Activated CD8-positive, alpha-beta T cell treated with anti-CD3 and anti-CD28 coated beads for 36 hours (primary cell): Measurements from ENCODE around the gene SLC8A1. TPM values are rescaled to one million over a fixed set of nuclear protein-coding genes. Genes with fewer than 3 reads are reported as not detected.

Experiments used
- ATAC-seq: fragments of 200-7000 bp; cut with Tn5 transposase; one replicate; pipeline ENCODE4 v1.10.0; 2021; ENCODE audit warnings: mild to moderate bottlenecking, moderate library complexity
- CTCF ChIA-PET: fragments of 350-600 bp; sonication (Branson Sonifier 250); formaldehyde crosslinking; loops from one replicate; lab custom pipeline; 2021; ENCODE audit warnings: antibody characterized with exemption; lab: Charles Lee
- POLR2A ChIA-PET: fragments of 350-600 bp; sonication (Branson Sonifier 250); formaldehyde crosslinking; loops from one replicate; lab custom pipeline; 2021; ENCODE audit warnings: antibody characterized with exemption; lab: Charles Lee
- DNase-seq: peaks from one replicate; pipeline ENCODE4 v3.0.0-alpha.2; 2020
- H3K27ac Mint-ChIP-seq: one replicate; pipeline ENCODE4 v1.8.0; 2021; ENCODE audit warnings: mild to moderate bottlenecking, mixed read lengths
- H3K27me3 Mint-ChIP-seq: one replicate; pipeline ENCODE4 v1.8.0; 2021; ENCODE audit warnings: mixed read lengths
- H3K36me3 Mint-ChIP-seq: one replicate; pipeline ENCODE4 v1.8.0; 2021; ENCODE audit warnings: low read depth, mixed read lengths
- H3K4me1 Mint-ChIP-seq: one replicate; pipeline ENCODE4 v1.8.0; 2021; ENCODE audit warnings: low read depth, mixed read lengths
- H3K4me3 Mint-ChIP-seq: one replicate; pipeline ENCODE4 v1.8.0; 2021; ENCODE audit warnings: mild to moderate bottlenecking, moderate library complexity, mixed read lengths
- H3K9me3 Mint-ChIP-seq: one replicate; pipeline ENCODE4 v1.8.0; 2021; ENCODE audit warnings: mixed read lengths
- intact Hi-C: fragments of 100-400 bp; cut with micrococcal nuclease; formaldehyde crosslinking; loops from one replicate; pipeline ENCODE4 v1.10.0; 2022
- total RNA-seq, 2 experiments: library from RNA; stranded (reverse); gene quantifications; one replicate each; pipeline ENCODE4 v1.2.3, GENCODE V29; 2021
- TF ChIP-seq, protein P1 (sequence below): fragments of 200-600 bp; IDR thresholded peaks from one replicate; pipeline ENCODE4 v1.8.0; 2022; ENCODE audit warnings: antibody characterized with exemption, mild to moderate bottlenecking

Gene SLC8A1
- total RNA-seq, 2 experiments from 2014 or later, result 0.23 to 0.34 TPM

DNA sequence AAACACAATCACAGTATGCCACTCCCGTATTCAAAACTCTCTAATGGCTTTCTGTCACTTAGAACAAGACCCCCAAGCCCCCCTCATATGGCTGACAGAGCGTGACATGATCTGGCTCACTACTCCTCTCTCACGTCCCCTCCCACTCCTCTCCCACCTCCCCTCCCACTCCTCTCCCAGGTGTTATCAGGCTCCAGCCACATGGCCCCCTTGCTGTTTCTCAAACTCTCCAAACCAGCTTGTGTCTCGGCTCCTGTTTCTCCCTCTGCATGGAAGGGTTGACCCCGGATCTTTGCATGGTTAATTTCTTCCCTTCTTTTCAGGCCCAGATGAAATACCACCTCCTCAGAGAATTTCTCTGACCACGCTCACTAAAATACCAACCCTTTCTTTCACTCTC is 180.8 kb downstream of the SLC8A1 start:
- intact Hi-C loops, result no loop called here
- Mint-ChIP-seq H3K36me3 (no peaks in the 10 kb centered on the region), H3K27ac (no peak overlapping the region), H3K27me3 (no peaks in the 10 kb centered on the region), H3K4me3 (no peak overlapping the region), H3K4me1 (no peaks in the 10 kb centered on the region), H3K9me3 (no peaks in the 10 kb centered on the region)
- CTCF ChIA-PET, result no interaction called here
- ATAC-seq, result no peak
- POLR2A ChIA-PET, result no interaction called here
- TF ChIP-seq, protein P1, sequence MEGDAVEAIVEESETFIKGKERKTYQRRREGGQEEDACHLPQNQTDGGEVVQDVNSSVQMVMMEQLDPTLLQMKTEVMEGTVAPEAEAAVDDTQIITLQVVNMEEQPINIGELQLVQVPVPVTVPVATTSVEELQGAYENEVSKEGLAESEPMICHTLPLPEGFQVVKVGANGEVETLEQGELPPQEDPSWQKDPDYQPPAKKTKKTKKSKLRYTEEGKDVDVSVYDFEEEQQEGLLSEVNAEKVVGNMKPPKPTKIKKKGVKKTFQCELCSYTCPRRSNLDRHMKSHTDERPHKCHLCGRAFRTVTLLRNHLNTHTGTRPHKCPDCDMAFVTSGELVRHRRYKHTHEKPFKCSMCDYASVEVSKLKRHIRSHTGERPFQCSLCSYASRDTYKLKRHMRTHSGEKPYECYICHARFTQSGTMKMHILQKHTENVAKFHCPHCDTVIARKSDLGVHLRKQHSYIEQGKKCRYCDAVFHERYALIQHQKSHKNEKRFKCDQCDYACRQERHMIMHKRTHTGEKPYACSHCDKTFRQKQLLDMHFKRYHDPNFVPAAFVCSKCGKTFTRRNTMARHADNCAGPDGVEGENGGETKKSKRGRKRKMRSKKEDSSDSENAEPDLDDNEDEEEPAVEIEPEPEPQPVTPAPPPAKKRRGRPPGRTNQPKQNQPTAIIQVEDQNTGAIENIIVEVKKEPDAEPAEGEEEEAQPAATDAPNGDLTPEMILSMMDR, result no peak
- DNase-seq, result no peak

DNA sequence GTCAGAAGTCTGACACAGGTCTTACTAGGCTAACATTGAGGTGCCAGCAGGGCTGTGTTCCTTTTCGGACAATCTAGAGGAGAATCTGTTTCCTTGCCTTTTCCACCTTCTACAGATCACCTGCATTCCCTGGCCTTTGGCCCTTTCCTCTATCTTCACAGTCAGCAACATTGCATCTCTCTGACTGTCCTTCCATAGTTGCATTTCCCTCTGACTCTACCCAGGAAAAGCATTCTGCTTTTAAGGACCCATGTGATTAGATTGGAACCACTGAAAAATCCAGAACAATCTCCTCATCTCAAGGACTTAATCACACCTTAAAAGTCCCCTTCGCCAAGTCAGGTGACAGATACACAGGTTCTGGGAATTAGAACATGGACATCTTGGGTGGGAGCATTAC is 181.5 kb downstream of the SLC8A1 start:
- TF ChIP-seq, protein P1, result no peak
- H3K27me3 Mint-ChIP-seq, result no peaks in the 10 kb centered on the region
- H3K27ac Mint-ChIP-seq, result no peak overlapping the region
- no peak for DNase-seq
- H3K4me1 Mint-ChIP-seq, result no peaks in the 10 kb centered on the region
- H3K9me3 Mint-ChIP-seq, result no peaks in the 10 kb centered on the region
- ATAC-seq, result no peak
- intact Hi-C loops, result no loop called here
- CTCF ChIA-PET, result no interaction called here
- no peak overlapping the region for H3K4me3 Mint-ChIP-seq
- H3K36me3 Mint-ChIP-seq, result no peaks in the 10 kb centered on the region
- POLR2A ChIA-PET, result no interaction called here

DNA sequence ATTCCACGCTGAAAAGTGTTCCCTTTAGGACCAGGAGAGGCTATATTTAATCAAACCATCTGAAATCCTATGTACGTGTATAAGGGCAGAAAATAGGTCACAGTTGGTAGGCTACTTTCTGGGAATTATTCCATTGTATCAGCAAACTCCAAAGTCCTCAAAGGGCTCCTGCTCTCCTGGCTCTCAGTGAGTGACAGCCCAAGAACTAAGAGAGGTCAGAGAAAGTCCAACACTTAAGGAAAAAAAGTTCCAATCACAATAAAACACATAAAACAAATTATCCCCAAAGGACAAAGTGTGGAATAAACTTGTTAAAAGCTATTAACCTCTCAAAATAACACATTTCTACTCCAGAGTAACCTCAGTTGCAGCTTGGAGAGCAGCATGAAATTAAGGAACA is 183.3 kb downstream of the SLC8A1 start:
- Mint-ChIP-seq H3K4me1 (no peaks in the 10 kb centered on the region), H3K4me3 (no peak overlapping the region), H3K9me3 (no peaks in the 10 kb centered on the region), H3K27ac (no peak overlapping the region), H3K27me3 (no peaks in the 10 kb centered on the region), H3K36me3 (no peaks in the 10 kb centered on the region)
- no peak for ATAC-seq
- TF ChIP-seq, protein P1, result no peak
- intact Hi-C loops, result no loop called here
- POLR2A ChIA-PET, result no interaction called here
- no peak for DNase-seq
- CTCF ChIA-PET, result no interaction called here

DNA sequence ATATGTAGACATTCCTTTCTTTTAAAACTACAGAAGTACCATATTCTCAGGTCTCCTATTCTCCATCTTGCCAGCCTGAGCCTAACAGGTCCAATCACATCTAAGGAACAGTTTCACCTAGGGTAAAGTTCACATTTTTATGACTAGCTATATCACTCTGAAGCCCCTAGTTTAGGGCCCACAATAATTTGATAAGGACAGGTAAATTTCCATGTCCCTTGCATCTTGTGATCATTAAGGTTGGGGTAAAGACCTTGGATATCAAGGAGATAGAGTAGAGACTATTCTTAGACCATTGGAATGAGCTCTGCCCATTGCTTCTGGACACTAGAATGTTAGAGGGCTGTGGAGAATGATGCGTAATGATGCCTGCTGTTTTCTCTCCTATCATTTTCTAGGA is 185.7 kb downstream of the SLC8A1 start:
- ATAC-seq (no peak), DNase-seq (no peak)
- Mint-ChIP-seq H3K27me3 (no peaks in the 10 kb centered on the region), H3K27ac (no peak overlapping the region), H3K4me3 (no peak overlapping the region), H3K9me3 (peaks cover 1% of the 10 kb centered on the region), H3K36me3 (no peaks in the 10 kb centered on the region), H3K4me1 (no peaks in the 10 kb centered on the region)
- CTCF ChIA-PET, result interaction anchor here (0.7 kb wide), 1 partner anchor 54 kb away, joined by 3 read pairs; no protein-coding TSS in a partner anchor
- POLR2A ChIA-PET, result interaction anchor here (0.5 kb wide), 1 partner anchor 85 kb away, joined by 3 read pairs; no protein-coding TSS in a partner anchor
- intact Hi-C loops, result no loop called here
- TF ChIP-seq, protein P1, result no peak

DNA sequence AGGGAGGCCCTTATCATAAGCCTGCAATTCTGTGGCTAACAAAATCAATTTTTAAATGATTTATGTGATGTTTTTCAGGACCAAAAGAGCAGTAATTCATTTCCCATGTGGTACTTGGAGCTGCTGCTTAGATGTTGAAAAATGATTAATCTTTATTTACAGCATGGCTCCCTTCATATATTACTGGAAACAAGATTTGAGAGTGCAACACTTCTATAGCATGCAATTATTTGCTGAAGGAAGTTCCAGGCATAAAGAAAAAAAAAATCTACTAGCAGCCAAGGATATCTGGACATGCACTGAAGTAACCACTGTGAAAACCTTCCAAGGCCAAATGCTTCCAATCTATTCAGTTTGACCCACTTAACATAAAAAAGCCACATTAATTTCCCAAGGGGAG is 186.3 kb downstream of the SLC8A1 start:
- no peaks in the 10 kb centered on the region for H3K36me3 Mint-ChIP-seq
- no peak for DNase-seq
- ATAC-seq, result no peak
- intact Hi-C loops, result no loop called here
- H3K9me3 Mint-ChIP-seq, result peaks cover 1% of the 10 kb centered on the region
- H3K4me1 Mint-ChIP-seq, result no peaks in the 10 kb centered on the region
- no peak overlapping the region for H3K27ac Mint-ChIP-seq
- ChIA-PET CTCF (interaction anchor here (0.7 kb wide), 1 partner anchor 54 kb away, joined by 3 read pairs; no protein-coding TSS in a partner anchor), POLR2A (no interaction called here)
- H3K4me3 Mint-ChIP-seq, result no peak overlapping the region
- H3K27me3 Mint-ChIP-seq, result no peaks in the 10 kb centered on the region
- TF ChIP-seq, protein P1, result no peak
